ENCODE results near the gene MAP2K5.

DNA sequence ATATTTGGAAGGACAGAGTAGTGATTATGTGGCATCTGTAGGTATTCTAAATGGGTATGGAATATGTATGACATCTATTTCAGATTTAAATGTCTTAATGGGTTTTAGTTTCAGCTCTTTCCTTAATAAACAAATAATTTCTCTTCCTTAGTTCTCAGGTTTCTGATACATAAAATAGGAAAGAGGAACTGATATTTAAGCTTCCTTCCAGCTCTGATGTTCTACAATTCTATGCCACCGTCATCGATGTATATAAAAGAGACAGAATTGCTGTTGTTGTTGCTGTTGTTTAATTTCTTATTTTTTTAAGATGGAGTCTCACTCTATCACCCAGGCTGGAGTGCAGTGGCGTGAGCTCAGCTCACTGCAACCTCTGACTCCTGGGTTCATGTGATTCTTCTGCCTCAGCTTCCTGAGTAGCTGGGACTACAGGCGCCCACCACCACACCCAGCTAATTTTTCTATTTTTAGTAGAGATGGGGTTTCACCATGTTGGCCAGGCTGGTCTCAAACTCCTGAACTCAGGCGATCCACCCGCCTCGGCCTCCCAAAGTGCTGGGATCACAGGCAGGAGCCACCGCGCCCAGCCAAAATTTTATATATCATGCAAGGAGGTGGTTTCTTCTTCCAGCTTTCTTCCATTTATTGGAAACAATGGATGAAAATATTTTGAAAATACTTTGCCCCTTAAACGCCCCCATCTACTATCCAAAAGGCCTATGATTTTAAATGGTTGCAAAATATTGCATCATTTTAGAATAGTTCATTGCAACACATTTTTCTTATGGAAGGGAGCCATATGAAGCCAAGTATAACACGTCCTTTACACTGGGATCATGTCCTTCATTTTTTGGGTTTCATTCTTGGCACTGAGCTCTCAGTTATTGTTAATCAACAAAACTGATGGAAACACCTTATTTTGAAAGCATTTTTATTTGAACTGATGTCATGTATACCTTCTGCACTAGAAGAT lies 35.4 kb upstream of the MAP2K5 start:
- TF ChIP-seq POLR2A (IDR thresholded peaks at IDR 0.05) (no peak), EP300 (IDR thresholded peaks at IDR 0.05) (no peak)
- TF ChIP-seq, protein P1, sequence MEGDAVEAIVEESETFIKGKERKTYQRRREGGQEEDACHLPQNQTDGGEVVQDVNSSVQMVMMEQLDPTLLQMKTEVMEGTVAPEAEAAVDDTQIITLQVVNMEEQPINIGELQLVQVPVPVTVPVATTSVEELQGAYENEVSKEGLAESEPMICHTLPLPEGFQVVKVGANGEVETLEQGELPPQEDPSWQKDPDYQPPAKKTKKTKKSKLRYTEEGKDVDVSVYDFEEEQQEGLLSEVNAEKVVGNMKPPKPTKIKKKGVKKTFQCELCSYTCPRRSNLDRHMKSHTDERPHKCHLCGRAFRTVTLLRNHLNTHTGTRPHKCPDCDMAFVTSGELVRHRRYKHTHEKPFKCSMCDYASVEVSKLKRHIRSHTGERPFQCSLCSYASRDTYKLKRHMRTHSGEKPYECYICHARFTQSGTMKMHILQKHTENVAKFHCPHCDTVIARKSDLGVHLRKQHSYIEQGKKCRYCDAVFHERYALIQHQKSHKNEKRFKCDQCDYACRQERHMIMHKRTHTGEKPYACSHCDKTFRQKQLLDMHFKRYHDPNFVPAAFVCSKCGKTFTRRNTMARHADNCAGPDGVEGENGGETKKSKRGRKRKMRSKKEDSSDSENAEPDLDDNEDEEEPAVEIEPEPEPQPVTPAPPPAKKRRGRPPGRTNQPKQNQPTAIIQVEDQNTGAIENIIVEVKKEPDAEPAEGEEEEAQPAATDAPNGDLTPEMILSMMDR (IDR thresholded peaks at IDR 0.05), result no peak
